NCI-H345 (cell line): Measurements from ENCODE around the gene CRIM1.

Source experiments
- DNase-seq: peaks from one replicate; lab custom pipeline; 2025; lab: John Stamatoyannopoulos, UW

Gene CRIM1

DNA sequence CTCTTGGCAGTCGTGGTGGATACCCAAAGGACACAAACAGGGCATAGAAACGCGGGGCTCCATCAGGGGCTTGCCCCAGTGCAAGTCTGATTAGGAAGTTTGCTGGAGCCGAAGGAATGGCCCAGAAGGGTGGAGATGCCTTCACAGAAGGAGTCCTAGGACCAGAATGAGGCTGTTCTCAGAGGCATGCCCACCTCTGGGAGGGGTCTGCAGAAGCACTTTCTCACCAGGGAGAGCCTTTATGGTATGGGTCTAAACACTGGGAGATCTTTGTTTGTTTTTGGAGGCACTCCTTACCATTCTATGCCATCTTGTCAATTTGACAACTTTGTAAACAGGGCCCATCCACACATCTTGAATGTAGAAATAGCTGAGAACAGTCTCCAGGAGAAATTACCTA, 75.0 kb downstream of the CRIM1 start:
- DNase-seq = no peak

GRCh38 chr2:36432479-36432878, 76.9 kb downstream of the CRIM1 start:
- no peak for DNase-seq

DNA sequence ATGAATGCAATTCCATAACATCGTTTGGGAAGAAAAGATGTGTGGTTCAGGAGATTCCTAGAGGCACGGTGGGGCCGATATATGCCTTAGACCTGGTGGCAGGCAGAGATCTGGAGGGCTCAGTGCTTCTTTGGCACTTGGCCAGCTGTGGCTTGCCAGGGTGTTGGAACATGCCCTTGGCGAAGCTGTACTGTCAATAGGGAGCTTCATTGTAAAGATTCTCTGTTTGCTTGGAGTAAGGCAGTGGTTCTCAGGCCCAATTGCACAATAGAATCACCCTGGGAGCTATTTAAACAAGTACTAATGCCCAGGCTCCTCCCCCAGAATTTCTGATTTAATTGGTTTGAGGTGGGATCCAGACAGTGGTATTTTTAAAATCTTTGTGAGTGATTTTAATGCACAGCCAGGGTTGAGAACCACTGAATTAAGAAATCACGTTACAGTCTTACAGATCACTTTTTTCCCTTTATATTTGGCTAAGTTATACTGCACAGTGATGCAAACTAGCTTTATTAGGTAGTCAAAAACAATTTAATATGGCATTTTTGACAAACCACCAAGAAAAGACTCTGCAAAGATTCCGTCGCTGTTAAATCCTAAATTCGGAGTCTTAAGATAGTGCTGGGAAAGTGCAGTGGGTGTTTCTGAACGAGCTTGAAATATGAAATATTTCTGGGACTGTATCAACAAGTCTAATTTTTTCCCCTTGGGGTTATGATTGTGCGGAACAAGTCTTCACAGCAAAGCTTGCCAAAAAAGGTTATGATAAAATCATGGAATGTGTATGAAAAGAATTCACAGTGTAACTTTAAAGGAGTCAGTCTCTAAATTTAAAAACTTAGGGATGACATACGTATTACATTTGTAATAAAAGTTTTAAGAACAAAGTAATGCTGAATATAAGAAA, 78.0 kb downstream of the CRIM1 start:
- peak; percentile 73 for DNase-seq

DNA sequence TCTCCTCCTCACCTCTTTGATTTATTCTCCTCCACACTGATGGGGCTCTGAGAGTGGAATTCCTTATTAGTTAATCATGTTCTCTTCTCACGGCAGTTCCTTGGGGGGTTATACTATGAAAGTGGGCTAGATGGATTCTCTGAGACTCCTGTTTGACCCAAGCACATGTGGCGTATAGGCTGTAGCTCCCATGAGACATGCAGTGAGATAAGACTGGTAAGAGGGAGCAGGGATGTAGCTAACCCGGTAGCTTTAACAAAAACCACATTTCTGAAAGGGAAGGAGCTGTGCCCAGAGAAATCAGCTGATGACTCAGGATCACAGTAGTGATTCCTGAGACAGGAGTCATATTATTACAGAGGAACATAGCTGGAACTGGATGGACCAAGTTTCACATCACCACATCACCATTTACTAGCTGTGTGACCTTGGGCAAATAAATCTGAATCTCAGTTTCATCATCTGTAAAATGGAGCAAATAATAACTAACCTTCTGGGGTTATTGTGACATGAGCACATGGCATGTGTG, 82.9 kb downstream of the CRIM1 start:
- DNase-seq = no peak

DNA sequence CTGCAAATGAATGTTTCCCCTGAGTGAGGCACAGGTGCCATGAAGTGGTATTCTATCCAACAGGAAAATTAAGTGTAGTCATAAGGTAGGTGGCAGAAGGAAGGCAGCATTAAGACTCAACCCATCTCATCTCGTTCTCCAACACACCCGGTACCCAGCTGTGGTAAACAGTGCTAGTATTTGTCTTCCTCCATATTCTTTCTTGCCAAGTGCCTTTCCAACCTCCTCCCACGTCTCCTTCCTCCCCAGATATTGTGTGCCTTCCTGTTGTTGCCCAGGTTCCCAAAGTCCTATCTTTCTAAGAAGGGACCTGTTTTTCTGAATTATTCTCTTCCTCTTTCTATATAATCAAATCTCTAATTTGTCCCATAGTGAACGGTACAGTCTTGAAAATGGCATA, 83.5 kb downstream of the CRIM1 start:
- no peak for DNase-seq

GRCh38 chr2:36441065-36441625, 85.6 kb downstream of the CRIM1 start:
- DNase-seq = no peak

- DNase-seq = no peak
Measured at GRCh38 chr2:36441816-36442215, 86.2 kb downstream of the CRIM1 start.

GRCh38 chr2:36444216-36444936, 88.8 kb downstream of the CRIM1 start:
- no peak for DNase-seq

- no peak for DNase-seq
Measured at GRCh38 chr2:36445185-36445866, 89.7 kb downstream of the CRIM1 start.

DNA sequence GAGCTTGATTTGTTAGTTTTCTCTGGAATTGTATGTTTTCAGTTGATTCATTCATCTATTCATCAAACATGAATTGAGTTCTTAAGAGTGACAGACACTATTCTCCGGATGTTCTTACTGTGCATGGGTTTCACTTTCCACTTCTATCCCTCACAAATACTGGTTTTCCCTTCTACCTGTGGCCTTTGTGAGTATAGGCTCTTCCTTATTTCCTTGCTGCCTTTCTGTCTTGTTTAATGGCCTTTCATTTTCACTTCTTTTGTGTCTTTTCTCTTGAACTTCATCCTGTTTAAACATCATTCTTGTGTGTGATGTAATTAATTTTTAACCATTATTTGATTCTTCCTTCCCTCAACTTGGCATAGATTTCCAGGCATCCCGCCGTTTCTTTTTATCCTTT, 90.7 kb downstream of the CRIM1 start:
- no peak for DNase-seq

- DNase-seq = no peak
Measured at GRCh38 chr2:36449213-36449612, 93.6 kb downstream of the CRIM1 start.

DNA sequence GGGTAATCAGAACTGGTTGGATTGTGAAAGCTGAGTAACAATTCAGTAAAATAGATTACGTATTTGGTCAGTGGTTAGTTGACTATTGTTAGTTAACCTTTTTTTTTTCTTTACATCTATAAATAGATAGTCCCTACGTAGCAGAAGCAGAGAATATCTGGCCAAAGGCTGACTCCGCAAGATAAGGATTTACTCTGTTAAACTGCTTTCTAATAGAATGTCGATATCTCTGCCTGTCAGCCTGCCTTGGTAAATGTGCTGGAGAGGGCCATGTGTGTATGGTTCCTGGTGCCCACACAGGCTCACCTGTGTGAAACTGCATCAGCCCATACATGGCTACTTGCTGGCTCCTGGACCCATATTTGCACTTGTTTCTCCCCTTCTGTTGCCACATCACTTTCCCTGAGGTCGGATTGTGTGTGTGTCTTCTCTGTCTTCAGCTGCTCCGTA, 94.4 kb downstream of the CRIM1 start:
- DNase-seq = no peak

- DNase-seq = no peak
Measured at GRCh38 chr2:36450466-36451196, 95.1 kb downstream of the CRIM1 start.

DNA sequence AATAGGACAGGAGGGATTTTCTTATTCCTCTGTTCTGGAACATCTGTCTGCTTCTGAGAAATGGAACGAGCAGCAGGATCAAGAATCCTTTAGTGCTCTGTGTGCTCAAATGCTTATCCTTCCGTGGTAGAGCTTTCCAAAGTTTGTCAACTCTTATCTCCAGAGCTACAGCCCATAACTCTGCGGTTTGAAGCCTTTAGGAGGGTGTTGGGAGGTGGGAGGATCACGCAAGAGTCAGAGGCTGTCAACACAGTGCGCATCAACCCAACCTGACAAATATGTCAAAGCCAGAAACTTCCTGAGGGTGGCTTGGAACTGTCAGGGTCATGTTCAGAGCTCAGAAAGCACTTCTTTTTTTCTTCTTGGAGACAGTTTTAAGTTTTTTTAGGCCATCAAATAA, 95.9 kb downstream of the CRIM1 start:
- DNase-seq = no peak

DNA sequence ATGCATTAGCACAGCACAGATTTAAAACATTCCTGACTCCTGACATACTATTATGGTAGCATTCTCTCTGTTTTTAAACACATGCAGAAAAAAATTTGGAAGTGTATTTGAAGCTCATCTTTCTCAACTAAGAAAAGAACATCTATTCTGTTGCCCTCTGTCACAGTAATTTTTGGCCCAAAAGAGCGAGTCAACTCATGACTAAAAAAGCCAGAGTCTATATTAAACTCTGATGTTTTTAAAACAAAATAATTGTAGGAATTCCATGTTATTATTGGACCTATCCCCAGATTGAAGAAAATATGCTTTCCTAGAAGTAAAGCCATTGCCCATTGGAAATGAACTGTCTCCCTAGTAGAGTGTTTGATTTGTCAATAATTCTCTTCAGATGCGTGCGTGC, 96.7 kb downstream of the CRIM1 start:
- DNase-seq = no peak

DNA sequence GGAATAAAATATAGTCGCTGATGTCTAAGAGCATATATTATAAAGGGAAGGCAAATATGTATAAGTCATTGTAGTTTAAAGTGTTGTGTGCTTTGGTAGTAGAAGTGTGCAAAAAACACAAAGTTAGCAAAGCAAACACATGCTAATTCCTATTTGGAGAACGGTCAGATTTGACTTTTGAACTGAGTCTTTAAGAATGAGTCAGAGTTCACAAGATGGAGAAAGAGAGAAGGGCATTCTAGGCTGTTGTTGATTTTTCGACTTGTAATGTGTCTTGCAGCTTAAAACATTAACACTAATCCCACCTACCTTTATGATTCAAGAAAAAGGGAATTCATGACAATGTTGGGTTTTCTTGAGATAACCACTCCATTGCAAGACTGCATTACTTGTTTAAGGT, 98.1 kb downstream of the CRIM1 start:
- DNase-seq = no peak

DNA sequence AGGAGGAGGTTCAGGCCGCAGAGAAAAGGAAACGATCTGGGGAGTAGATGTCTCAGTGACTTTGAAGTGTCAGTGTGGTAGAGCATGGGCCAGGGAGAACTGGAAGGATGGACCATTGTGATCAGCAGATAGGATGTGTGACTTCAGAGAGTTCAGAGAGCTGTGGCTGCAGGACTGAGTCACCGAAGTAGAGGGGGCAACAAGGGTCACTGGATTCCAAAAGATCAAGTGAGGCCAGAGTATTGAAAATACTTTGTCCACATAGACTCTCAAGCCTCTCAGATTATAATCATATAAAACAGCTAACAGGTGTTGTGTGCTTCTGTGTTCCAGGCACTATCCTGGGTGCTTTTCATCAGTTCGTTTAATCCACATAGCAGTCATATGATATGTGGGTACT, 99.4 kb downstream of the CRIM1 start:
- no peak for DNase-seq

GRCh38 chr2:36455788-36456187, 100.2 kb downstream of the CRIM1 start:
- DNase-seq = no peak

DNA sequence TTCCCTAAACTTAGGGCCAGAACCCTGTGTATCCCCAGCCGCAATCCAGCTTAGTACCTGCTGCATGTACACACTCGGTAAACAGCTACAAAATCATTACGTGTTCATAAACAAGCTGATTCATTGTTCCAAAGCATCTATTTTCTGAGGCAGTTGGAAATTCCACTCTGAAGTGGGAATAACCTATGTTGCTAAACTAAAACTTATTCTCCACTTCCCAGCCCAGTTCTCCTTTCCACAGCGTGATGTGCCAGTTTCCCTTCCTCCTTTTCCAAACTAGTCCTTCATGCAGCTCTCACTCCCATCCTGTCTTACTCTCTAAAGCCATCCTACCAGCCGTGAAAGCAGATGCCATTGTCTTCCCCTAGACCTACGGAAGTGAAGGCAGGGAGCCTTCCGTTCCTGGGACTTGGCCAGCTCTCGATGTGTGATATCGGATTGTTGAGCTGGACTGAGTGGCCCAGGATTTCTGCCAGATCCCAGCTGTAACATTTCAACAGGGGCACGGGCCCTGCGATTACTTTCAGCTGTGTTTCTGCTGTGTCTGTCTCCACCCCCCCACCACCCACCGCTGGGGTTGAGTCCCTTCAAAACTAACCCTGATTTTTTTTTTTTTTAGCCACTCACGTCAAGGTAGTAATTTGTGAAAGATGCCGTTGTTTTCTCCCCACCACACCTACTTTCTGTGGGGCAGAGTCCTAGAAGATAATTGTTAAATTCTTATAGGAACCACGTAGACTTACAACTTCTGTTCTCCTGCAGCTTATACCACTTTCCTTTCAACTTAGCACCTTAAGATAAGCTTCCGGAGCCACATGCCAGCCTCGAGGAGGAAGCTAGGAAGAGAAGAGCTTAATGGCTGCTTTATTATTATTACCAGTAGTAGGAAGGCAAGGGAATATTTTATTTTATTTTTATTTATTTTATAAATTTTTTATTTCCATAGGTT, 100.9 kb downstream of the CRIM1 start:
- DNase-seq = no peak

- DNase-seq = no peak
Measured at GRCh38 chr2:36458106-36458505, 102.5 kb downstream of the CRIM1 start.
